HL-60 (cell line): Measurements from ENCODE around the gene DOCK2.

Experiments
- DNase-seq, 2 experiments: peaks; one replicate each; pipeline ENCODE4 v3.0.0-alpha.2; 2010 to 2020; ENCODE audit warnings: low read depth in 1 of 2, low spot score in 1 of 2
- H3K27ac ChIP-seq: fragments of 250-450 bp; sonication (Bioruptor Pico); replicated peaks from 2 replicates; pipeline ENCODE4 v1.5.1; 2020; ENCODE audit warnings: mild to moderate bottlenecking, moderate library complexity
- H3K27me3 ChIP-seq: fragments of 250-450 bp; sonication (Bioruptor Pico); 2 replicates; pipeline ENCODE4 v1.5.1; 2021; ENCODE audit warnings: mild to moderate bottlenecking, moderate library complexity; ENCODE audit not compliant: insufficient read depth, poor library complexity, severe bottlenecking
- H3K4me3 ChIP-seq: replicated peaks from 2 replicates; pipeline ENCODE4 v1.5.1; 2011; ENCODE audit warnings: mild to moderate bottlenecking, control low read depth, low read length; ENCODE audit not compliant: insufficient read depth
- GABPA ChIP-seq: IDR thresholded peaks from 2 replicates; pipeline ENCODE4 v1.6.1; 2012; ENCODE audit warnings: low read depth
- POLR2AphosphoS5 ChIP-seq: IDR thresholded peaks from 2 replicates; pipeline ENCODE4 v1.6.1; 2012; ENCODE audit warnings: low read depth
- REST ChIP-seq: IDR thresholded peaks from 2 replicates; pipeline ENCODE4 v1.6.1; 2012; ENCODE audit warnings: low read depth; ENCODE audit not compliant: insufficient replicate concordance
- SPI1 ChIP-seq: IDR thresholded peaks from 2 replicates; pipeline ENCODE4 v1.6.1; 2012; ENCODE audit warnings: low read depth, mild to moderate bottlenecking, borderline replicate concordance
- TF ChIP-seq, protein P1 (sequence below): IDR thresholded peaks from one replicate; pipeline ENCODE4 v1.5.1; 2011; ENCODE audit warnings: low read length, control low read depth, inconsistent platforms; ENCODE audit not compliant: insufficient read depth

DOCK2 gene

GRCh38 chr5:170025853-170026252 lies 388.8 kb downstream of the DOCK2 start:
- Histone ChIP-seq H3K27ac (no peak overlapping the region), H3K4me3 (no peak overlapping the region), H3K27me3 (no peaks in the 10 kb centered on the region)
- TF ChIP-seq REST (no peak), GABPA (no peak), POLR2AphosphoS5 (no peak), SPI1 (no peak)
- TF ChIP-seq, protein P1, sequence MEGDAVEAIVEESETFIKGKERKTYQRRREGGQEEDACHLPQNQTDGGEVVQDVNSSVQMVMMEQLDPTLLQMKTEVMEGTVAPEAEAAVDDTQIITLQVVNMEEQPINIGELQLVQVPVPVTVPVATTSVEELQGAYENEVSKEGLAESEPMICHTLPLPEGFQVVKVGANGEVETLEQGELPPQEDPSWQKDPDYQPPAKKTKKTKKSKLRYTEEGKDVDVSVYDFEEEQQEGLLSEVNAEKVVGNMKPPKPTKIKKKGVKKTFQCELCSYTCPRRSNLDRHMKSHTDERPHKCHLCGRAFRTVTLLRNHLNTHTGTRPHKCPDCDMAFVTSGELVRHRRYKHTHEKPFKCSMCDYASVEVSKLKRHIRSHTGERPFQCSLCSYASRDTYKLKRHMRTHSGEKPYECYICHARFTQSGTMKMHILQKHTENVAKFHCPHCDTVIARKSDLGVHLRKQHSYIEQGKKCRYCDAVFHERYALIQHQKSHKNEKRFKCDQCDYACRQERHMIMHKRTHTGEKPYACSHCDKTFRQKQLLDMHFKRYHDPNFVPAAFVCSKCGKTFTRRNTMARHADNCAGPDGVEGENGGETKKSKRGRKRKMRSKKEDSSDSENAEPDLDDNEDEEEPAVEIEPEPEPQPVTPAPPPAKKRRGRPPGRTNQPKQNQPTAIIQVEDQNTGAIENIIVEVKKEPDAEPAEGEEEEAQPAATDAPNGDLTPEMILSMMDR: no peak
- no peak for DNase-seq

DNA sequence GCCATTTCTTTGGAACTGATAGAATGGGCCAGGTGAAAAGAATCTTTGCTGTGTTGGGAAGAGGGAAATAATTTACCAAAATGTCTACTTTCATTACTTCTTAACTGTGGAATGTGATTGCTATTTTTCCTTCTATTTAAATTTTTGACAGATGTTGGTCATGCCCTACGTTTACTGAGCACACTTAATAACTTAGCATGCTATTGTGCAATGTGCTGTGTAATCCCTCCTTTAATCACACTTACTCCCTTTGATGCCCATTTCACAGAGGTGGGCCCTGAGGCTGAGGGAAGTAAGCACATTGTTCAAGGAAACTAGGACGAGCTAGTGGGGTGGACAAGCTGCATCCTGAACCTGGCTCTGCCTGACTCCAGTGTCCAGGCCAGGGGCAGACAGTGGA lies 391.0 kb downstream of the DOCK2 start:
- no peak for DNase-seq
- H3K4me3 ChIP-seq: no peak overlapping the region
- H3K27ac ChIP-seq: no peak overlapping the region
- H3K27me3 ChIP-seq: no peaks in the 10 kb centered on the region
- TF ChIP-seq, protein P1: no peak
- TF ChIP-seq SPI1: no peak
- TF ChIP-seq POLR2AphosphoS5: no peak
- TF ChIP-seq REST: no peak
- no peak for TF ChIP-seq GABPA

DNA sequence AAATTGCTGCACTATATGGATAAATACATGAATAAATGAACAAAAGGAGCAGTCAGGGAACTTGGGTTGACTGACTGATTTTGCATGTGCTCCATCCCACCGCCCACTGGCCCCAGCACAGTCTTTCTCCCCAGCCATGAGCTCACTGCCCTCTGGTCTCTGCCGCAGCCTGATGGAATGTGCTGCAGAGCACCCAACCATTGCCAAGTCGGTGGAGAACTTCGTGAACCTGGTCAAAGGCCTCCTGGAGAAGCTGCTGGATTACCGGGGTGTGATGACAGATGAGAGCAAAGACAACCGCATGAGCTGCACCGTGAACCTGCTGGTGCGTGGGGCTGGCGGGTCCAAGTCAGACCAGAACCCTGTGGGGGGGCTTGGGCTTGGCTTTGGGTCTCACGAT lies 397.2 kb downstream of the DOCK2 start:
- H3K27me3 ChIP-seq: no peaks in the 10 kb centered on the region
- TF ChIP-seq, protein P1: no peak
- TF ChIP-seq GABPA (no peak), POLR2AphosphoS5 (no peak), REST (no peak), SPI1 (no peak)
- no peak for DNase-seq
- no peak overlapping the region for H3K27ac ChIP-seq
- H3K4me3 ChIP-seq: no peak overlapping the region
